ENCODE data around the gene THAP2.

Gene THAP2

GRCh38 chr12:71640316-71640715 lies 23.8 kb upstream of the THAP2 start:
- no peaks in the 10 kb centered on the region for H3K4me1 ChIP-seq (ENCODE audit: insufficient read depth, low read length, poor library complexity, severe bottlenecking)
- H3F3A ChIP-seq (ENCODE audit: low read depth): no peaks in the 10 kb centered on the region
- no peak overlapping the region for H3K9ac ChIP-seq (ENCODE audit: low read depth, low read length, poor library complexity, severe bottlenecking)

GRCh38 chr12:71641390-71641789 lies 22.7 kb upstream of the THAP2 start:
- Histone ChIP-seq H3K27me3 (ENCODE audit: insufficient read depth, low read length, poor library complexity, severe bottlenecking) (no peaks in the 10 kb centered on the region), H3K9me2 (replicated peaks; ENCODE audit: low read depth, low read length) (no peaks in the 10 kb centered on the region), H3K36me3 (ENCODE audit: insufficient read depth, low read length) (peaks cover 78% of the 10 kb centered on the region), H3K4me1 (ENCODE audit: insufficient read depth, low read length, poor library complexity, severe bottlenecking) (no peaks in the 10 kb centered on the region), H2AFZ (ENCODE audit: low read length) (no peak overlapping the region), H3F3A (ENCODE audit: low read depth) (no peaks in the 10 kb centered on the region), H3K9ac (ENCODE audit: low read depth, low read length, poor library complexity, severe bottlenecking) (no peak overlapping the region), H3K79me2 (ENCODE audit: insufficient read depth, low read length) (no peaks in the 10 kb centered on the region), H3K4me3 (ENCODE audit: low read length, poor library complexity, severe bottlenecking) (no peak overlapping the region), H3K9me3 (ENCODE audit: insufficient read depth, low read depth, low read length) (no peaks in the 10 kb centered on the region), H4K20me1 (ENCODE audit: insufficient read depth, low read length, poor library complexity, severe bottlenecking) (peaks cover 16% of the 10 kb centered on the region), H3K4me2 (ENCODE audit: low read depth, low read length, poor library complexity, severe bottlenecking) (no peak overlapping the region)
- TF ChIP-seq CTCF (conservative IDR thresholded peaks at IDR 0.05; ENCODE audit: low read length) (no peak), EZH2phosphoT487 (IDR thresholded peaks at IDR 0.05; ENCODE audit: borderline replicate concordance) (no peak)

More at GRCh38 chr12:71640316-71640715, 23.8 kb upstream of the THAP2 start:
- peaks cover 8% of the 10 kb centered on the region for H4K20me1 ChIP-seq (ENCODE audit: insufficient read depth, low read length, poor library complexity, severe bottlenecking)
- H3K9me3 ChIP-seq (ENCODE audit: insufficient read depth, low read depth, low read length): no peaks in the 10 kb centered on the region
- H3K36me3 ChIP-seq (ENCODE audit: insufficient read depth, low read length): peaks cover 84% of the 10 kb centered on the region
- no peak overlapping the region for H3K4me3 ChIP-seq (ENCODE audit: low read length, poor library complexity, severe bottlenecking)
- no peaks in the 10 kb centered on the region for H3K27me3 ChIP-seq (ENCODE audit: insufficient read depth, low read length, poor library complexity, severe bottlenecking)
- no peaks in the 10 kb centered on the region for H3K9me2 ChIP-seq (replicated peaks; ENCODE audit: low read depth, low read length)
- no peak for TF ChIP-seq CTCF (conservative IDR thresholded peaks at IDR 0.05; ENCODE audit: low read length)
- TF ChIP-seq EZH2phosphoT487 (IDR thresholded peaks at IDR 0.05; ENCODE audit: borderline replicate concordance): no peak
- no peak overlapping the region for H3K4me2 ChIP-seq (ENCODE audit: low read depth, low read length, poor library complexity, severe bottlenecking)
- H2AFZ ChIP-seq (ENCODE audit: low read length): no peak overlapping the region
- H3K79me2 ChIP-seq (ENCODE audit: insufficient read depth, low read length): no peaks in the 10 kb centered on the region

GRCh38 chr12:71642264-71642663 lies 21.8 kb upstream of the THAP2 start:
- Histone ChIP-seq H3K79me2 (ENCODE audit: insufficient read depth, low read length) (peaks cover 6% of the 10 kb centered on the region; the same call in 1 of the 2 replicates), H3K4me1 (ENCODE audit: insufficient read depth, low read length, poor library complexity, severe bottlenecking) (no peaks in the 10 kb centered on the region), H3K36me3 (ENCODE audit: insufficient read depth, low read length) (peaks cover 80% of the 10 kb centered on the region), H4K20me1 (ENCODE audit: insufficient read depth, low read length, poor library complexity, severe bottlenecking) (peaks cover 12% of the 10 kb centered on the region), H3K9me2 (replicated peaks; ENCODE audit: low read depth, low read length) (no peaks in the 10 kb centered on the region), H2AFZ (ENCODE audit: low read length) (no peak overlapping the region), H3K4me2 (ENCODE audit: low read depth, low read length, poor library complexity, severe bottlenecking) (no peak overlapping the region), H3F3A (ENCODE audit: low read depth) (no peaks in the 10 kb centered on the region), H3K9me3 (ENCODE audit: insufficient read depth, low read depth, low read length) (no peaks in the 10 kb centered on the region), H3K27me3 (ENCODE audit: insufficient read depth, low read length, poor library complexity, severe bottlenecking) (no peaks in the 10 kb centered on the region), H3K4me3 (ENCODE audit: low read length, poor library complexity, severe bottlenecking) (no peak overlapping the region), H3K9ac (ENCODE audit: low read depth, low read length, poor library complexity, severe bottlenecking) (no peak overlapping the region)
- TF ChIP-seq CTCF (conservative IDR thresholded peaks at IDR 0.05; ENCODE audit: low read length) (no peak), EZH2phosphoT487 (IDR thresholded peaks at IDR 0.05; ENCODE audit: borderline replicate concordance) (no peak)

All from Loucy (cell line).